ENCODE results near the gene GLYAT.

The GLYAT gene

GRCh38 chr11:58774164-58774593, 42.4 kb upstream of the GLYAT start:
- no peak overlapping the region for H3K27ac ChIP-seq
- no peak for TF ChIP-seq CTCF (IDR thresholded peaks at IDR 0.05; ENCODE audit: low read depth, low read length, missing control alignments)
- DNase-seq, result no peak
- H3K27me3 ChIP-seq (replicated peaks), result no peaks in the 10 kb centered on the region
- in situ Hi-C loops (cut with HindIII; ENCODE audit: low pct_ligation_motif_present, low sequenced_read_pairs), result no loop called here
- no peak overlapping the region for H3K4me3 ChIP-seq (ENCODE audit: low read depth, low read length)
- H3K36me3 ChIP-seq (replicated peaks), result no peaks in the 10 kb centered on the region

GRCh38 chr11:58773337-58773736, 41.6 kb upstream of the GLYAT start:
- TF ChIP-seq CTCF (IDR thresholded peaks at IDR 0.05; ENCODE audit: low read depth, low read length, missing control alignments), result no peak

GRCh38 chr11:58772329-58773285, 40.9 kb upstream of the GLYAT start:
- Histone ChIP-seq H3K4me3 (ENCODE audit: low read depth, low read length) (no peak overlapping the region), H3K36me3 (replicated peaks) (no peaks in the 10 kb centered on the region), H3K27me3 (replicated peaks) (no peaks in the 10 kb centered on the region), H3K27ac (no peak overlapping the region)
- DNase-seq, result no peak
- in situ Hi-C loops (cut with HindIII; ENCODE audit: low pct_ligation_motif_present, low sequenced_read_pairs), result no loop called here
- no peak for TF ChIP-seq CTCF (IDR thresholded peaks at IDR 0.05; ENCODE audit: low read depth, low read length, missing control alignments)

More at GRCh38 chr11:58773337-58773736, 41.6 kb upstream of the GLYAT start:
- no peak for DNase-seq
- no peaks in the 10 kb centered on the region for H3K36me3 ChIP-seq (replicated peaks)
- H3K27me3 ChIP-seq (replicated peaks), result no peaks in the 10 kb centered on the region
- in situ Hi-C loops (cut with HindIII; ENCODE audit: low pct_ligation_motif_present, low sequenced_read_pairs), result no loop called here
- no peak overlapping the region for H3K4me3 ChIP-seq (ENCODE audit: low read depth, low read length)
- no peak overlapping the region for H3K27ac ChIP-seq

- Histone ChIP-seq H3K27ac (no peak overlapping the region), H3K4me3 (ENCODE audit: low read depth, low read length) (no peak overlapping the region), H3K27me3 (replicated peaks) (no peaks in the 10 kb centered on the region), H3K36me3 (replicated peaks) (no peaks in the 10 kb centered on the region)
- in situ Hi-C loops (cut with HindIII; ENCODE audit: low pct_ligation_motif_present, low sequenced_read_pairs), result no loop called here
- no peak for DNase-seq
- TF ChIP-seq CTCF (IDR thresholded peaks at IDR 0.05; ENCODE audit: low read depth, low read length, missing control alignments), result no peak
Observed at GRCh38 chr11:58771458-58771855, 39.7 kb upstream of the GLYAT start.

- in situ Hi-C loops (cut with HindIII; ENCODE audit: low pct_ligation_motif_present, low sequenced_read_pairs), result no loop called here
- DNase-seq, result no peak
- no peak for TF ChIP-seq CTCF (IDR thresholded peaks at IDR 0.05; ENCODE audit: low read depth, low read length, missing control alignments)
Observed at GRCh38 chr11:58770627-58771457, 39.1 kb upstream of the GLYAT start.

More at GRCh38 chr11:58770627-58771457, 39.1 kb upstream of the GLYAT start:
- Histone ChIP-seq H3K27ac (no peak overlapping the region), H3K27me3 (replicated peaks) (no peaks in the 10 kb centered on the region), H3K4me3 (ENCODE audit: low read depth, low read length) (no peak overlapping the region), H3K36me3 (replicated peaks) (no peaks in the 10 kb centered on the region)

All from brain microvascular endothelial cell (primary cell).